DOHH2 (cell line): Measurements from ENCODE around the gene GOLT1A.

ENCODE experiments used
- CTCF ChIP-seq: fragments of 200-600 bp; sonication (generic); IDR thresholded peaks from one replicate; pipeline ENCODE4 v1.5.1; 2014; ENCODE audit warnings: antibody characterized with exemption, mild to moderate bottlenecking, low read depth, low read length; ENCODE audit not compliant: poor library complexity, severe bottlenecking
- EZH2phosphoT487 ChIP-seq: fragments of 200-600 bp; sonication (generic); IDR thresholded peaks from 2 replicates; pipeline ENCODE4 v1.6.1; 2017; ENCODE audit warnings: borderline replicate concordance, mild to moderate bottlenecking, antibody characterized with exemption, low read length, moderate library complexity, mixed read lengths

GRCh38 chr1:204219971-204220616 is 6.3 kb upstream of the GOLT1A start:
- TF ChIP-seq CTCF, result no peak
- TF ChIP-seq EZH2phosphoT487, result no peak
